HG03460 (cell line): ENCODE results near the gene RFC3.
A peak's percentile ranks its signal among the peaks of the same experiment; 100 is the strongest.
"Not testable (repeated sequence)": the region's sequence is repeated elsewhere in the genome, so short reads cannot be mapped to it uniquely, and the experiment has no call there.

Experiments used
- ATAC-seq: cut with Tn5 transposase; IDR thresholded peaks from one replicate; pipeline ENCODE4 v1.9.1; 2021; ENCODE audit not compliant: unreplicated experiment

The RFC3 gene, protein sequence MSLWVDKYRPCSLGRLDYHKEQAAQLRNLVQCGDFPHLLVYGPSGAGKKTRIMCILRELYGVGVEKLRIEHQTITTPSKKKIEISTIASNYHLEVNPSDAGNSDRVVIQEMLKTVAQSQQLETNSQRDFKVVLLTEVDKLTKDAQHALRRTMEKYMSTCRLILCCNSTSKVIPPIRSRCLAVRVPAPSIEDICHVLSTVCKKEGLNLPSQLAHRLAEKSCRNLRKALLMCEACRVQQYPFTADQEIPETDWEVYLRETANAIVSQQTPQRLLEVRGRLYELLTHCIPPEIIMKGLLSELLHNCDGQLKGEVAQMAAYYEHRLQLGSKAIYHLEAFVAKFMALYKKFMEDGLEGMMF

DNA sequence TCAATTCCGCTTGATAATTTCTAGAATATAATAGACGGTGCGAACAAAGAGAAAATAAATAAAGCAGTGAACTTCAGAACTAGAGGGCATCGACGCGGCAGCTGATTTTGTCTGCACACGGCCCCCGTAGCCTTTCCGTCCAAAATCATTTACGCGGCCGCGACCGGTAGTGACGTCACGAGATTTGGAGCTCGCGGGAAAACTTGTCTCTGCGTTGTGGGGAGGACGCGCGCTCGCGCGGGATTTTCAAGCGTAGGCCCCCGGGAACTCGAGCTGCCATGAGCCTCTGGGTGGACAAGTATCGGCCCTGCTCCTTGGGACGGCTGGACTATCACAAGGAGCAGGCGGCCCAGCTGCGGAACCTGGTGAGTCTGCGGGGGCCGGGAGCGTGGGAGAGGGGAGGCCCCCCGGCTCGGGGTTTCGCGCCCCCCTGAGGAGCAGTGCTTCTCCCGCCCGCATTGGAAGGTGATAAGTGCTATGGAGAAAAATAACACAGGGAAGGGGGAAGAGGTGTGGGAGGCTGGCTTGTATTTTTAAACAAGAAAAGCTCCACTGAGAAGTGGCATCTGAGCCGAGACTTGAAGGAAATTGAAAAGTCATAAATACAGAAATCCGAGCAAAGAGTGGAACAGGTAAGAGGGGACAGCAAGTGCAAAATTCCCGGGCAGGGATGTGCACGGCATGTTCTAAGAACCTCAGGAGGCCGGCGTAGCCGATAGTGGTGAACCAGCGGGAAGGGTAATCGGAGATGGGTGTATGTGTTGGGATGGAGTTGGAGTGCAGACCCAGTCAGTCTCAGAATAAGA is at the start of gene RFC3:
Gene RFC3, plus strand, starts transcription at position 249 of the 806 bp plus-strand sequence. Its CDS starts 30 bp downstream, at position 279.
- ATAC-seq, result peak; percentile 97

DNA sequence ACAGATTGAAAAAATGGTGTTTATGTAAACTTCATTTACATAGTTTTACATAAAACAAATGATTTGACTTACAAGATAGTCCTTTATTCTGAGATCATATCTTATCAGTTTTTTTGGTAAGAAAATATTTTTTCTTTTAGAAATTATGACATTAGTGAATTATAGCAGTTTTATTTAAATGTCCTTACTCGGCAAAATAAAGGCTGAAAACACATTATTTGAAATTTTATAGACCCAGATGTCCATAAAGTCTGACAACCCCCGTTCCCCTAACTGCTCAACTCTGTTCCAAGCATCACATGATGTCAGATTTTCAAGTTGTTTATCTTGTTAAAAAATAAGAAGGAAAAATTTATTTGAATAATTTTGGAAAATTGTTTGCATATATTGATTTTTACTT is 46.7 kb upstream of the RFC3 start:
- ATAC-seq, result no peak

DNA sequence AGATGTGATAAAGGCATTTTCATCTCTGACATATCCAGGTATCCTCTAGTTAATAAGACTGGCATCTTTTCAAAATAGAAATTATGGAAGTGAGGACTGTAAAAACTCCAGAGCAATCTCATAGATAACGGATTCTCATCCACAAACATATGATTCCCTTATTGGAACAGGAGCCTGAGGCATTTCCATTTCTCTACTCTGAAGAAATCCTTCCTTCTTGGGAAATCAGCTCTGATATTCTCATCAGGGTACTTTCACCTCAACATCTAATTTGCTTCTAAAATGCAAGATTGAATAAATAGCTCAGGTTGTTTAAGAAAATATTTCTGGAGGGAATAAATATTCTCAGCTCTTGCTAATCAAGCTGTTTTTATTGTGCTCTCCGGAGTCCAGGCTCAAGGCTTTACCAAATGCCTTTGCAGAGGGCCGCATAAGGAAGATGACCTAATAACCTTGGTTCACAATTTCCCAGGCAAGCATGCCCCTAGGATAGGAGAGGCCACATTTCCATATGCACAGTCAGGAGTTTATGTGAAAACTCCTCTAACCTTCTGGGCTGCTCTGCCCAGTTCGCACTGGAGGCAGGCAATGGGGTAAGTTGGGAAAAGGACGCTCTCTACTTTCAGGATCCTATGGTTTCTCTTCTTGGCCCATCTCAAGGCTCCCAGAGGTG is 44.0 kb upstream of the RFC3 start:
- no peak for ATAC-seq

DNA sequence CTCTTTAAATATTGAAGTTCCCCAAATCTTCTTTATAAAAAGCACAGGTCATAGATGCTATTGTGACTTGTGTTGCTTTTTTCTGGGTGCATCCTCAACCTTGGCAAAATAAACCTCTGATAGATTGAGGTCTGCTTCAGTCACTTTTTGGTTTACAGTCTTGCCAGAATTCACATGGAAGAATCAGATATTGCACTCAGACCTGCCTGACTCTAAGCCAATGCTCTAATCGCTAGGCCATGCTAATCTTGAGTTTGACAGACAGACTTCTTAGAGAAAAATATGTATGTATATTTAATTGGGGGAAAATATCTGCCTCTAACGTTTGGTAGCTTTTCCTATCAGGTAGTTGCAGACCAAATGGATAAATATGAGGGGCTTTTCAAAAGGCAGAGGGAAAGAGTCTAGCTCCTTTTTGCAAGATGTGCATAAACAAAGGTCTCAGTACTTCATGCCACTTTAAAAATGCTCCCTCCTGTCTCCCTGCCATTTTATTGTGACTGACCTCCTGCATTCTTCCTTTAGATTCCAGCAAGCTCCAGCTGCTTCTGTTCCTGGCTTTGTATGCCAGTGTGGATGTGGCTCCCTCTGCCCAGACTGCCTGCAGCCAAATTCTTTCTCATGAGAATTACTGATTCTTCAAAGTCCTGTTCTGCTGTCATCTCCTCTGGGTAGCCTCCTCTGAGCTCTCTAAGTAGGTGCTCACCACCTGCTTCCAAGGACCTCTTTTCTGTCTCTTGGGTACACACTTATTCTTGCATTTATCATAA is 42.4 kb upstream of the RFC3 start:
- ATAC-seq, result no peak

DNA sequence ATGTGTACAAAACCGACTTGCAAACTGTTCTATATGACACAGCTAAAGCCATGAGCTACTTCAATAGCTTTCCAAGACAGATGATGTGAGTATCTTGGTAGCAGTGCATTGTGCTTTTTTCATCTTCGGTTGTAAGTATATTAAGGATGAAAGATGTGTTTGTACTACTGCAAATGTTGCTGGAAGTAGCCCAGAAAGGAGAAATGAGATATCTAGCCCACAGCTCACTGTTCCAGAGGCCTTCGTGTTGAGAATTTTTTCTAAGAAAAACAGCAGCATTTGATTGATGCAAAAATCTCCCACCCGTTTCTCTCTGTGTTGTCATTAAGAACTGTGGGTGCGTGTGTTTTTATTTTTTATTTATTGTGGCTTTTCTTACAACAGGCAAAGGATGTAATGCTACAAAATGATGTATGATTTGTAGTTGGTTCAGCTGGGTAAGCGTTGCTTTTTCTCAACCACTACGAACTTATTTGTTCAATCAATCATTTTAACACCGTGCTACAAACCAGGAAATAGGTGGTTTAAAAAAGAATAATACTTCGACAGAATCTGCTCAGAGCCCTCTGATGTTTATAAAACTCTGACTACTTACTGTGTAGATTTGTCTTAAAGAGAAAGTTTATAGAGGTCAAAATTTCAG is 41.6 kb upstream of the RFC3 start:
- ATAC-seq, result no peak

DNA sequence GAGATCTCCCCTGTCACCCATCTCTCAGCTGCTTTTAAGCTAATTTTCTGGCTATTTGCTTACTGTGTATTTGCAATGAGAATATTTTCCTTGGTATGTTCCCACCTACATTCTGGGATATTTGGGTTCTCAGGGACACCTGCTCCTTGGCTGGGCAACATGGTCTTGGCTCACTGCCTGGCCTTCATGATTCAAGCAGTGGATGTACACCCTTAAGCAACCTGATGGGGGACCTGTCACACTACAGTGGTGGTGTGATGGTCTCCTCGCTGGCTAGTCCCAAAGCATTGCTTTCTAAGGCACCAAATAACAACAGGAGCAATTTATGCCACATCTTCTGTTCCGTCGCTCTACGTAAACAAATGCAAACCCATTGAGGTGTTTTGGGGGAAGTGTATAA is 35.3 kb upstream of the RFC3 start:
- ATAC-seq, result no peak

DNA sequence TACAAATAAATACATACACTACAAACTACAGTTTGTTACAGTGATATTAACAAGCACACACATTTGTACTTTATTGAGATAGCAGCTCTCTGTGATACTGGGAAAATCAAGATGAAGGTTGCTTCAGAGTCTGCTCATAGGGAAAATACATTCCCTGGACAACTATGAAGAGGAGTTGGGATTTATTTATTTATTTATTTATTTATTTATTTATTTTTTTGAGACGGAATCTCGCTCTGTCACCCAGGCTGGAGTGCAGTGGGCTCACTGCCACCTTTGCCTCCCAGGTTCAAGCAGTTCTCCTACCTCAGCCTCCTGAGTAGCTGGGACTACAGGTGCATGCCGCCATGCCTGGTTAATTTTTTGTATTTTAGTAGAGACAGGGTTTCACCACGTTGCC is 34.7 kb upstream of the RFC3 start:
- ATAC-seq, result not testable (repeated sequence)

DNA sequence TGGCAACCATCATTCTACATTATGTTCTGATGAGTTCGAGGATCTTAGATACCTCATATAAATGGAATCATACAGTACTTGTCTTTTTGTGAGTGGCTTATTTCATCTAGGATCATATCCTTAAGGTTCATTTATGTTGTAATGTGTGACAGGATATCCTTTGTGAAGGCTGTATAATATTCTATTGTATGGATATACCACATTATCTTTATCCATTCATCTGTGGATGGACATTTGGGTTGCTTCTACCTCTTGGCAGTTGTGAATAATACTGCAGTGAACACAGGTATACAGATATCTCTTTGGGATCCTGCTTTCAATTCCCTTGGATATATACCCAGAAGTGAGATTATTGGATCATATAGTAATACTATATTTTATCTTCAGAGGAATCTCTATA is 33.2 kb upstream of the RFC3 start:
- ATAC-seq, result no peak

DNA sequence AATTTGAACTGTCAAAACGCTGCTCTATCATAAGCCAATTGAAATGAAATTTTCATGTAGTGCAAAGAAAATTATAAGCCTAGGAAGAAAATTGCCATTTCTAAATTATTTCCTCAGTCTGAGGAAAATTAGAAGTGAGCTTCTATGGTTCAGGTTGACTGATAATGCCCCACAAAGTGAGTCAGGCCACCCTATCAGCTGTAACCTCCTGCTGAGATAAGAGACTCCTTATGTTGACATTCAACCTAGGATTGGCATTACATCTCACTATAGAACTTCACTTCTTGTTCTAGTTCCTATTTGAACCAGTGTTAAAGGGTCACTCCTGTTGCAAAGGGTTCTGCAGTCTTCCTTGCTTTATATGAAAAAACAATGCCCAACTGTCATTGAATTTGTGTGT is 32.6 kb upstream of the RFC3 start:
- no peak for ATAC-seq

DNA sequence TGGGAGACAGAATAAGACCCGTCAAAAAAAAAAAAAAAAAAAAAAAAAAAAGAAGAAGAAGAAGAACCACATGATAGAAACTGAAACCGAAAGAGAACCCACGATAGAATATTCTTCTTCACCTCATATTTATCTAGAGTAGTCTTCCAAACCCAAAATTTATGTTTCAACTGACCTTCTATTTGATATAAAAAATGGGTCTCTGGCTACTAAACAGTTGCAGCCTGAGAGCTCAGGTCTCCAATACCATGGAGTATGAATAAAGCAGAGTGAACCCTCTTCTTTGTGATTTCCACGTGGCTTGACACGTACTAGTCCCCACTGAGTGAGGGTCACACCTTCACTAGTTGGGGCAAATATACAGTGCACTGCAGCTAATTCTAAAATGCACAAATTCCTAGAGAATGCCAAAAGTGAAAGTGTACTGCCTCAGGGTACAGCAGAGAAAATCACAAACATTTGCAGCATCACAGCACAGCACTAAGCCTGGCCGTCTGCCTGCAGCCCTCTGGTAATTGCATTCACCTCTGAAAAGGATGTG is 30.8 kb upstream of the RFC3 start:
- ATAC-seq, result no peak

DNA sequence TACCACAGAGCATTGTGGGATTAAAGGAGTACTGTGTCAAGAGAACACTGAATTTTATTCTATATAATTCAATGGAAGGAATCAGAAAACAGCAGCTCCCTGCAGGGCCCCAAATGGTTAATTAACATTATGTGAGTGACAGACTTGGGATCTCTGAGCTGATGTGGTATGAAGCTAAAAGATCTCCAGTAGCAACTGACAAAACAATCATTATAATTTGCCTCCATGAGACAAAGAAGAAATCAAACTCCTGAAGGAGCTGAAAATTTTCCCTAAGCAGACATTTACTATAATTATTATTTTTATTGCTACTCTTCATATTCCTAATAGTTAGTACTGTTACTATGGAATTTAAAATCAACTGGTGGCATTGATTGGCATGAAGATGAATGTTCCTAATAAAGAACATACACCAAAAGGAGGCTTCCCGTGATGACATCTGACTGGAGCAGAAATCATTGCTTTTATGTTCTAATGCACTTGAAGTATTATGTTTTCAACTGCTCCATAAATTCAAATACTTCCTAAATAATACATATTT is 28.8 kb upstream of the RFC3 start:
- no peak for ATAC-seq

DNA sequence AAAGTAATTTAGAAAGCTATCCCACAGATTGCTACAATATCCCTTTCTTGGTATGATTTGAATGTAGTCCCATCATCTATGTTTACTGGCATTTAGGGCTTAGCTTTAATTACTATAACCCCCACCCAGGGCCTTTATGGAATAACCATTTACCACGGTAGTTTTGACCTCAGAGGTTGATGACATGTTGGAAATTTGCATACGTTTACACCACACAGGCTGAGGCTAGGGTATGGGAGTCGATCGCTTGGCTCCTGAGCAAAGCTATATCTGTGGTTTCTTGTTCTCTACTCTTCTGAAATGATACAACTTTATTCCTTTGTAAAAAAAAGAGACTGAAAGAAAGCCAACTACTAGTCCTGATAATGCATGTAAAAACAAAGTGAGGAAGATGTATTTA is 28.2 kb upstream of the RFC3 start:
- no peak for ATAC-seq

DNA sequence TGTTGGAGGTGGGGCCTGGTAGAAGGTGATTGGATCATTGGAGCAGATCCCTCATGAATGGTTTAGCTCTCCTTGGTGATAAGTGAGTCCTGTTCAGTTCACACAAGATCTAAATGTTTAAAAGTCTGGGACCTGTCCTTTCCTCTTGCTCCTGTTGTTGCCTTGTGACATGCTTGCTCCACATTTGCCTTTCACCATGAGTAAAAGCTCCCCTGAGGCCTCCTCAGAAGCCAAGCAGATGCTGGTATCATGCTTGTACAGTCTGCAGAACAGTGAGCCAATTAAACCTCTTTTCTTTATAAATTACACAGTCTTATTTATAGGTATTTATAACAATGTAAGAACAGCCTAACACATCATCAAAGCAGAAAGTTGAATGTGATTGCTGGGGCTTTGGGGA is 24.2 kb upstream of the RFC3 start:
- no peak for ATAC-seq

DNA sequence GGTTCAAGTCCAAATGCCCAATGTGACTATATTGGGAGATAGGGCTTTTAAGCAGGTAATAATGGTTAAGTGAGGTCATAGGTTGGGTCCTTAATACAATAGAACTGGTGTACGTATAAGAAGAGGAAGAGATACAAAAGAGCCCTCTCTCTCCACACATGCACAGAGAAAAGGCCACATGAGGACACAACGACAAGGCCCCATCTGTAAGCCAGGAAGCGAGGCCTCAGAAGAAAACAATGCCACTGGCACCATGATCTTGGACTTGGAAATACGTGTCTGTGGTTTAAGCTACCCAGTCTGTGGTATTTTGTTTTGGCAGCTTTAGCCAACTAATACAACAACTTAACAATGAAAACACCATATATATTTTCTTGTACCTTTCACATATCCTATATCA is 23.4 kb upstream of the RFC3 start:
- ATAC-seq, result no peak

DNA sequence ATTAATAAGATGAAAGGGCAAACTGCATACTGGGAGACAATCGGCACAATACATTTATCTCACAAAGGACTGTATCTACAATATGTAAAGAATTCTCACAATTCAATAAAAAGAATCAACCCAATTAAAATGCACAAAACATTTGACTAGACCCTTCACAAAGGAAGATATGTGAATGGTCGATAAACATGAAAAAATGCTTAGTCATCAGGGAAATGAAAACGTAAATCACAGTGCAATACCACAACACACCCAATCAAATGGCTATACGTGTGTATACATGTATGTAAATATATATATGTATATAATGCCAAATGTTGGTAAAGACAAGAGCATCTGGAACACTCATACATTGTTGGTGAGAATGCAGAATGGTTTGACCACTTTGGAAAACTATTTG is 21.9 kb upstream of the RFC3 start:
- no peak for ATAC-seq

DNA sequence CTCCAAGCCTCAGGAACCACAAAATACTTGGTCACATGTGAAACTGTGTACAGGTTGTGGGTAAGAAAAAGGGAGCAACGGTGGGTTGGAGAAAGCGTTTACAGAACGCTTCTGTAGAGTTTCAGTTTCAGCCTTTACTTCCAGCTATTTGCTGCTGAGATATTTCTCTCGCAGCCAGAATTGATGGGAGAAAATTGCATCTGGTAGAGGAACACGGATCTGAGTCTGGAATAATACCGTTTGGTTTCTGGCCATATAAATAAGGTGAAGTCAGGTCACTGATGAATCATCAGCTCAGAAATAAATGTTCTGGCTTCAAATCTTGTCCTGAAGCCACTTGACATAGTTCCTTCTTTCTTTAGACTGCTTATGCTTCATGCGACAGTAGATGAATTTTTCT is 20.3 kb upstream of the RFC3 start:
- ATAC-seq, result no peak

DNA sequence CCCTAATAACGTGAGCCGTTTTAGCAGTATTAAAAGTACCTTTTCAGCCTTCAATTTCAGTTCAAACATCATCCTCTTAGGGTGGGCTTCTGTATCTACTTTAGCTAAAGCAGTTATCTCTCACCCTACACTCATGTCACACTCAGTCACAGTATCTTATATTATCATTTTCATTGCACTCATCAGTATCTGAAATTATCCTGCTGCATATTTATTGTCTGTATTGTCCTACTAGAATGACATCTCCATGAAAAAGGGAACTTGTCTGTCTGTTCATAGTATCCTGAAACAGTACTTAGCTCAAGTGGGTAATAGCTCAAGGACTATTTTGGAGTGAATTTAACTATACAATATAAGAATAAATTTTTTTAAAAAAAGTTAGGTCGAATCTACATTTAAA is 19.9 kb upstream of the RFC3 start:
- no peak for ATAC-seq

DNA sequence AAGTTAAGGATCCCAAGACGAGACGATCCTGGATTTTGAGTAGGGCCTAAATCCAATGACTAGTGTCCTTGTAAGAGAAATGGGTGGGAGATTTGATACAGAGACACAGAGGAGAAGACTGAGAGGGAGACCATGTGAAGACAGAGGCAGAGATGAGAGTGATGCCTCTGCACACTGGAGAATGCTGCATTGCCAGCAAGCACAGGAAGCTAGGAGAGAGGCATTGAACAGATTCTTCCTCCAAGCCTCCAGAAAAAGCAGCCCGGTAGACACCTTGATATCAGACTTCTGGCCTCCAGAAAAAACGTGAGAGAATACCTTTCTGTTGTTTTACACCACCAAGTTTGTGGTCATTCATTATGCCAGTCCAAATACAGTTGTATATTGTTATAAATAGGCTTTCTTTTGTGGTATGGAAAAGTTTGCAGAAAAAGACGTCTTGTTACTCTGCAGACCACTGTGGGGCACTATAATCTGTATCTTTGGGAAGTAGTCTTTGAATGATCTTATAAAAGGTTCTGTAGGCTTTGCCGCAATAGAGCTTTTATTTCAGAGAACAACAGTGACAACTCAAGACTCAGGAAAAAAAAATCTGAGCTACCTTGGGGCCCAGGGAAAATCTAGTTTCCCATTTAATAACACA is 17.9 kb upstream of the RFC3 start:
- ATAC-seq, result no peak

DNA sequence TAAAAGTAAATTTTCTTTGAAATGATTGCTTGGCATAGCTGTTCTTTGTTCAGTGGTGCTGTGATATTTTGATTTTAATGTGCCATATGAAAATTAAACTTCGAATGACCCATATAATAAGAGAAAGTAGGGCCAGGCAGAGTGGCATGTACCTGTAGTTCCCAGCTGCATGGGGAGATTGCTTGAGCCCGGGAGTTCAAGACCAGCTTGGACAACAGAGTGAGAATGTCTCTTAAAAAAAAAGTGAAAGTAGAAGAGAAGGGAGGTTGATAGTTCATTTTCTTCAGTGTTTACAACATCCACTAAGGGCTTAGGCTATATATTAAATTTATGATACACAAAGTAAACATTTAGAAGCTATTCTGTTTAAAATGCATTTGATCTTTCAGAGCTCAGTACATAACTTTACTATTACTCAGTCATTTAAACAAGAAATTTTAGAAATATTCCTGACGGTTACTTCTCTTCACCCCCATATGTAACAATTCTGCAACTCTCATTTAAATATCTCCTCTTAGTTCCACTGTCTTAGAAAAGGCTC is 17.2 kb upstream of the RFC3 start:
- no peak for ATAC-seq
